GM12878 (cell line): ENCODE measurements around the gene LPAR6.

Source experiments
- ATF7 ChIP-seq: fragments of 450-650 bp; IDR thresholded peaks from 2 replicates; pipeline ENCODE4 v1.6.1; 2016; ENCODE audit warnings: low read depth, mild to moderate bottlenecking
- CEBPB ChIP-seq, 2 experiments: fragments of 150-350 bp in 1 of 2; IDR thresholded peaks; 2 replicates each; pipeline ENCODE4 v1.6.1; 2012 to 2014; ENCODE audit warnings: low read depth in 2 of 2, low read length in 2 of 2, borderline replicate concordance in 1 of 2, inconsistent platforms in 1 of 2
- CTCF ChIP-seq, 3 experiments: IDR thresholded peaks in 2 of 3; conservative IDR thresholded peaks in 1 of 3; 2 replicates each; pipeline ENCODE4 v1.5.1; 2011; ENCODE audit warnings: low read depth in 3 of 3, low read length in 3 of 3, mild to moderate bottlenecking in 3 of 3, control low read depth in 2 of 3, moderate library complexity in 2 of 3, inconsistent platforms in 1 of 3, mixed read lengths in 1 of 3; ENCODE audit not compliant: control insufficient read depth in 2 of 3, insufficient read depth in 1 of 3; ENCODE audit errors: extremely low read depth in 1 of 3
- EP300 ChIP-seq, 2 experiments: fragments of 150-350 bp in 1 of 2; IDR thresholded peaks; 2 replicates each; pipeline ENCODE4 v1.6.1; 2011 to 2012; ENCODE audit warnings: low read depth in 2 of 2, low read length in 2 of 2, borderline replicate concordance in 1 of 2, improper control_type of control experiment in 1 of 2, inconsistent platforms in 1 of 2; ENCODE audit not compliant: control insufficient read depth in 1 of 2
- POLR2A ChIP-seq: IDR thresholded peaks from 2 replicates; pipeline ENCODE4 v1.6.1; 2011; ENCODE audit warnings: low read depth, mild to moderate bottlenecking, low read length
- POLR2AphosphoS5 ChIP-seq: IDR thresholded peaks from 2 replicates; pipeline ENCODE4 v1.6.1; 2011; ENCODE audit warnings: mild to moderate bottlenecking, low read length, inconsistent platforms
- RAD21 ChIP-seq: IDR thresholded peaks from 2 replicates; pipeline ENCODE4 v1.6.1; 2011; ENCODE audit warnings: mild to moderate bottlenecking, low read depth, low read length, moderate library complexity; ENCODE audit not compliant: insufficient read depth
- REST ChIP-seq: IDR thresholded peaks from 2 replicates; pipeline ENCODE4 v1.6.1; 2012; ENCODE audit warnings: mild to moderate bottlenecking, low read depth, low read length

GRCh38 chr13:48391257-48391656 is 21.7 kb downstream of the LPAR6 start:
- TF ChIP-seq ATF7: no peak
- no peak for TF ChIP-seq CTCF (IDR thresholded peaks at IDR 0.05 in 2 of 3, conservative IDR thresholded peaks at IDR 0.05 in 1 of 3; ENCODE audit: control insufficient read depth in 2 of 3, extremely low read depth in 1 of 3, insufficient read depth in 1 of 3, low read depth in 3 of 3, low read length in 3 of 3)
- TF ChIP-seq RAD21: no peak
- no peak for TF ChIP-seq EP300 (IDR thresholded peaks at IDR 0.05; ENCODE audit: borderline replicate concordance in 1 of 2, control insufficient read depth in 1 of 2, low read depth in 2 of 2, low read length in 2 of 2)
- no peak for TF ChIP-seq CEBPB (IDR thresholded peaks at IDR 0.05; ENCODE audit: borderline replicate concordance in 1 of 2, low read depth in 2 of 2, low read length in 2 of 2)
- TF ChIP-seq REST: no peak
- TF ChIP-seq POLR2AphosphoS5: no peak
- no peak for TF ChIP-seq POLR2A
